Activated CD8-positive, alpha-beta memory T cell treated with anti-CD3 and anti-CD28 coated beads for 24 hours (primary cell): Measurements from ENCODE around the gene SRGN.
"Not testable (repeated sequence)": the region's sequence is repeated elsewhere in the genome, so short reads cannot be mapped to it uniquely, and the experiment has no call there.

Experiments
- DNase-seq: peaks from one replicate; pipeline ENCODE4 v3.0.0-alpha.2; 2020

The SRGN gene, protein sequence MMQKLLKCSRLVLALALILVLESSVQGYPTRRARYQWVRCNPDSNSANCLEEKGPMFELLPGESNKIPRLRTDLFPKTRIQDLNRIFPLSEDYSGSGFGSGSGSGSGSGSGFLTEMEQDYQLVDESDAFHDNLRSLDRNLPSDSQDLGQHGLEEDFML

DNA sequence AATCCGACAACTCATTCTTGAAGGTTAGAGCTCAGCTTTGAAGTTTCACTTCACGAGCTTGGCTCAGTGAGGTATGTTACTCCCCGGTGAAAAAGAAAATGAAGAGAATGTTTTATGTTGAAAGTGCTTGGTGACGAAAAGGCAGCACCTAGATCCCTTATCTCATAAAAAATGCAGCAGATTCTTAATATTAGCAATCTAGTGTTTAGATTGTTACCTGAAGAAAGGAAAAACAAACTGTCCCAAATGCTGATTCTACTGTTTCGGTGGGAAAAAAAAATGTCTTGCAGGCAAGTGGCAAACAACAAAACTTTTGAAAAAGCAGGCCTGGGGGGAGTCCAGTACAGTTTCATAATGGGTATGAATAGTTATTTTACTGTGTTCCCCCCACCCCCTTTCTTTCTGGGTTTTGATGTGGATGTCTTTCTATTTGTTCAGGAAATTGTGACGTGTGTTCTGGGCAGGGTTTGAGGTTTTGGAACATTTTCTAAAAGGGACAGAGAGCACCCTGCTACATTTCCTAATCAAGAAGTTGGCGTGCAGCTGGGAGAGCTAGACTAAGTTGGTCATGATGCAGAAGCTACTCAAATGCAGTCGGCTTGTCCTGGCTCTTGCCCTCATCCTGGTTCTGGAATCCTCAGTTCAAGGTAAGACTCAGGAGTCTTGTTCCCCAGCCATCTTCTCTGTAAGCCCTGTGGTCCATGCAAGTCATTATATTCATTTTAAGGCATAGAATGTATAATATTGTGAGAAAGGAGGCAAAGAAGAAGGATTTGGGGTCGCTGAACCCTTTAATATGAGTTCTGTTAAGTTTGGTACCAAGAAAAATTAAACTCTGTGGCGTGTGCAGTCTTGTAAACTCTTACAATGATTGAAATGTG lies at the start of gene SRGN:
TSS of gene SRGN (plus strand) at position 514 of the 881 bp plus-strand sequence. CDS start at position 569, 55 bp downstream.
- DNase-seq = peak; percentile 83

DNA sequence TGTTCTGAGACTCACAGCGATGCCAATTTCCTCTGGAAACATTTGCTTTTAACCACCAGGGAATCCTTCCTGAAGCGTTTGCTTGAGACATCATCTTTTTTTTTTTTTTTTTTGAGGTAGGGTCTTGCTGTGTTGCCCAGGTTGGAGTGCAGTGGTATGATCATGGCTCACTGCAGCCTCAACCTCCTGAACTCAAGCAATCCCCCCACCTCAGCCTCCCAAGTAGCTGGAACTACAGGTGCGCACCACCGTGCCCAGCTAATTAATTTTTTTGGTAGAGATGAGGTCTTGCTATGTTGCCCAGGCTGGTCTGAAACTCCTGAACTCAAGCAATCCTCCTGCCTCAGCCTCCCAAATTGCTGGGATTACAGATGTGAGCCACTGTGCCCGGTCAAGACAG lies 47.0 kb upstream of the SRGN start:
- not testable (repeated sequence) for DNase-seq

DNA sequence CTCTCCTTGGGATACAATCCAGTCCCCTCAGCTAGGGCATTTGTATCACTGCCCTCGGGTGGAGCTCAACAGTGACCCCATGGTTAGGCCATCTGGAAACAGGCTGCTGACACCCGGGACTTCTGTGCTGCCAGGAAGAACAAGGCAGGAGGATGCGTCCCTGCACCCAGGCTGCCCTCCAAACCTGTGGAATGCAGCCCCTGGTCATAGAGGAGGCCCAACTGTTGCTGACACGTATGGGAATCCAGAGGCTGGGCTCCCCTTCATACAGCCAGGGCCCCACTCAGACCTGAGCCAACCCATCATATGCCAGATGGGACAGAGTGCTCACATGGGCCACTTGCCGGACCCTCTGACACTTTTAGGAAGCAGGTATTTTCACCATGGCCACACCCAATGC lies 45.5 kb upstream of the SRGN start:
- DNase-seq = no peak

DNA sequence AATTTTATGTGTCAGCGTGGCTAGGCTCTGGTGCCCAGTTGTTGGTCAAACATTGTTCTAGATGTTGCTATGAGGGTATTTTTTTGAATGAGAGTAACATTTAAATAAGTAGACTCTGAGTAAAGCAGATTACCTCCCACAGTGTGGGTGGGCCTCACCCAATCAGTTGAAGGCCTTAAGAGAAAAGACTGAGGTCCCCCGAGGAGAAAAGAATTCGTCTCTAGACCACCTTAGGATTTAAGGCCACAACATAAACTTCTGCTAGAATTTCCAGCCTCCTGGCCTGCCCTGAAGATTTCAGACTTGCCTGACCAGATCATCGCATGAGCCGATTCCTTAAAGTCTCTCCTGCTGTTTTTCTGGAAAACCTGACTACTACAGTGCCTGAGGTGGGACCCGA lies 45.1 kb upstream of the SRGN start:
- no peak for DNase-seq

DNA sequence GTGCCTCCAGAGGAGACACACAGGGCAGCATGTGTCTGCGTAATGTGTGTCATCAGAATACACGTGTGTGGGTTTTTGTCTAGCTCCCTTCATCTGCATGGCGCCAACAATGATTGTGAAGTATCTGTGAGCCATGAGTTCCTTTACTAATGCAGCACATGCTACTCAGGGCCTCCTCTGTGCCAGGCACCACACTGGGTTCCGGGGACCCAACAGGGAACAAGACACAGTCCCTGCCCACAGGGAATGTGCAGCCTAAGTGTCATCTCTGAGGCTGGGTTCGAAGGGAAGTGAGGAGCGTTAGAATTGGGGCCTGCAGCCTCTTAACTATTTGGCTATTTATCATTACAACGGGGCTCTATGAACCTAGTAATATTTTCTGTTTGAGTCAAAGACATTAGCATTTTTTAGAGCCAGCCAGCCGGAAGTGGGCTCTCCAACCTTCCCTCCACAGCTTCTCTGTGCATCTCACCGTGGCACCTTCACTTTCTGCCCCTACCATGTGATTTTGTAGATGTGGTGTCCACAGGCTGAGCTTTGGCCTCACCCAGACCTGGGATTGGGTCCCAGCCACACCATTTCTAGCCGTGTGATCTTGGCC lies 43.9 kb upstream of the SRGN start:
- peak; percentile 69 for DNase-seq

DNA sequence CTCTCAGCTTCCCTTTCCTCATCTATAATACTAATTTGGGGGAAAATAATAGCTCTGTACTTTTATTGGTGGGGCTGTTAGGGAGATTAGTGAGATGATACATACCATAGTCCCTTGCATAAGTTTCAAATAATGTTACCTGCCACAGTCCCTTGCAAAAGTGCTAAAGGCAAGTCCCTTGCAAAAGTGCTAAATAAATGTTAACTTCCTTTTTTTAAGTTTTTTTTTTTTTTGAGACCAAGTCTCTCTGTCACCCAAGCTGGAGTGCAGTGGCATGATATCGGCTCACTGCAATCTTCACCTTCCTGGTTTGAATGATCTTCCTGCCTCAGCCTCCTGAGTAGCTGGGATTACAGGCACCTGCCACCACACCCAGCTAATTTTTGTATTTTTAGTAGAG lies 43.4 kb upstream of the SRGN start:
- no peak for DNase-seq

DNA sequence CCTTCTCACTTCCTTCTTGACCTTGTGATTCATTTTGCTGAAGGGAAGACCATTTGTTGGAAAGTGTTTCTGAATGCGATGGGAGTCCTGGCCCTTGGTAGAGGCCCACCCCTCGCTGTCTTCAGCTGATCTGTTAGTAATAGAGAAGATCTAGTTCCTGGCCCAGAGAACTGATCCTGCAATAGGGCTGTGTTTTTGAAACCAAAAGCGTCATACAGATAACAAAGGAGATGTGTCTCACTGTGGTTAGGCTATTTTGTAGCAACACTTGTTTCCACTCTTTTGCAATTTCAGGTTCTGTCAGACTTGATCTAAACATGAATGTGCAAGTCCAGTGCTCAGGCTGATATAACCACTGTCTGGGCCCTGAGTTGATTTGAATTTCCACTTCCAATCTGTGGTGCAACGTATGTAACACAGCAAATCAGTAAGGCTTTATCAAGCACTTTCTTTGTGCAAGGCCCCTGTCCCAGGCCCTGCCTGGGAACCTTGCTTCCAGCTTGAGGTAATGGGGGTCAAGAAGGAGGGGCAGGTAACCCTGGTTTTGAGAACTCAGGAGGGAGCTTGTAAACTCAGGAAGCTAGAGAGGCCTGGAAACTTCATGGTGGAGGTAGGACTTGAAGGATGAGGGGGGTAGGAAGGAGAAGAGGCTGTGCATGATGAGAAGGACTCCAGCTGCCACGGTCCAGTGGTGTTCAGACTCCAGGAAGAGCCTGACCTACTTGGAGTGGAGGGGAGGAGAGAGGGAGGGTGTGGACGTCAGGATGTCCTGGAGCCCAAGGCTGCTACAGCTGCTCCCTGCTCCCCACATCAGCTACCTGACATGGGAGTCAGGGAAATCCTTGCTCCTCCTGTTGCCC lies 42.2 kb upstream of the SRGN start:
- peak; percentile 67 for DNase-seq

DNA sequence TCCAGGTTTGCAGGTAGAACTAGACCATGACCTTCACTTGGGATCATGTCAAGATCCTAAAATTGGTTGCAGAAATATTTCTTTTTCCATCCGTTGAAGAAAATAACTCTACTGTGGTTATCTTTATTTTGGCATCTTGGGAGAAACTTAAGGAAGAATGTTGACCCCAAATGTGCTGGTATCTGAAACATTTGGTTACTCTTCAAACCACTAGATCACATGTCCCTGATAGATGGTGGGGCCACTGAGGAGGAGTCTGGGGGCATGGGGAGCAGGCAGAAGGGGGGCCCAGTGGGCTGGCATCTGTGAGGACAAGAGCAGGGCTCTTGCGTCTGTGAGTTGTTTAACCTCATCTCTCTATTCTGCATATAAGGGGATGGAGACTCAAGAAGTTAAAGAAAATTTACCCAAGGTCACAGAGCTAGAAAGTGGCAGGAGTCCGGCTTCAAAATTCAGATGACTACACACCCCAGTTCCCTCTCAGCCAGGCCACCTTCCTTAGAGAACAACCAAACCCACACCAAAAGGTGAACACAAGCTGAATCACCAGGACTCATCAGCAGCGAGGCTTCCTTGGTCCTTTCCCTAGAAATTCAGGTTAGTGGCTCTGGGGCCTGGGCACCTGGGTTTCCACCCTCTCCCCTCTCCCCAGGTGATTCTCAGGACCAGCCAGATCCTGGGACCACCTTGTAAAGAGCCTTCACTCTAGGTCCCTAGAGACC lies 40.6 kb upstream of the SRGN start:
- no peak for DNase-seq

DNA sequence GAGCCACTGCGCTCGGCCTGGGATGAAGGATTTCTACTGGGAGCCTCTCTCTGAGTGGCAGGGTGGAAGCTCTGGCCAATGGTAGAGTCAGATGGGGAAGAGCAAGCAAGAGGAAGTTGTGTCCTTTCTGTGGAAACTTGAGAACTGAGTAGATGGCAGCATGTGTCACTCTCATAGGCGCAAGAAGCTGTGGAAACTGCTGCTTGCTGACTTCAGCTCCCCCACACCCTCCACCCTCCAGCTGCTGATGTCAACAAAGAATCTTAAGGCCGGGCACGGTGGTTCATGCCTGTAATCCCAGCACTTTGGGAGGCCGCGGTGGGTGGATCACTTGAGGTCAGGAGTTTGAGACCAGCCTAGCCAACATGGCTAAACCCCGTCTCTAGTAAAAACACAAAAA lies 39.8 kb upstream of the SRGN start:
- no peak for DNase-seq

DNA sequence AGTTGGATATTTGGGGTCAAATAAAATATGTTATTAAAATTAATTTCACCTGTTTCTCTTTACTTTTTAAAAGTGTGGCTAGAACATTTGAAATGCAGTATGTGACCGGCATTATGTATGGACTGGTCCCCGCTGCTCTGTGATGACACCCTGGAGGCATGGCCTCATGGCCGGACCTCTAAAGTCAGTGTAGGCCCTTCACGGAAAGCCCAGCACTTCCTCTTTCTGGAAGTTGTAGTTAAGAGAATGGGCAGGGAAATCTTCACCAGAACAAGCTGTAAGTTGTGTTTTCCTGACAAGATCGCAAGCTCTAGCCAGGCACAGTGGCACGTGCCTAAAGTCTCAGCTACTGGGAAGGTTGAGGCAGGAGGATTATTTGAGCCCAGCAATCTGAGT lies 38.3 kb upstream of the SRGN start:
- no peak for DNase-seq

DNA sequence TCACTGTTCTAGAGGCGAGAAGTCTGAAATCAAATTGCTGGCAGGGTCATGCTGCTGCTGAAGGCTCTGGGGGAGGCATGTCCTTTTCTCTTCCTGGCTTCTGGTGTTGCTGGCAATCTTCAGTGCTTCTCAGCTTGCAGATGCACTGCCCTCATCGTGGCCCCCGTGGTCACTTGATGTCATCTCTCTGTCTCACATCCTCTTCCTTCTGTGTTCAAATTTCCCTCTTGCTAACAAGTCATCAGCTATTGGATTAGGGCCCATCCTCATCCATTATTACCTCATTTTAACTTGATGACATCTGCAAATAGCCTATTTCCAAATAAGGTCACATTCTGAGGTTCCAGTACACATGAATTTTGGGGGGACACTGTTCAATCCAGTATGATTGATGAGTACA lies 36.6 kb upstream of the SRGN start:
- no peak for DNase-seq

DNA sequence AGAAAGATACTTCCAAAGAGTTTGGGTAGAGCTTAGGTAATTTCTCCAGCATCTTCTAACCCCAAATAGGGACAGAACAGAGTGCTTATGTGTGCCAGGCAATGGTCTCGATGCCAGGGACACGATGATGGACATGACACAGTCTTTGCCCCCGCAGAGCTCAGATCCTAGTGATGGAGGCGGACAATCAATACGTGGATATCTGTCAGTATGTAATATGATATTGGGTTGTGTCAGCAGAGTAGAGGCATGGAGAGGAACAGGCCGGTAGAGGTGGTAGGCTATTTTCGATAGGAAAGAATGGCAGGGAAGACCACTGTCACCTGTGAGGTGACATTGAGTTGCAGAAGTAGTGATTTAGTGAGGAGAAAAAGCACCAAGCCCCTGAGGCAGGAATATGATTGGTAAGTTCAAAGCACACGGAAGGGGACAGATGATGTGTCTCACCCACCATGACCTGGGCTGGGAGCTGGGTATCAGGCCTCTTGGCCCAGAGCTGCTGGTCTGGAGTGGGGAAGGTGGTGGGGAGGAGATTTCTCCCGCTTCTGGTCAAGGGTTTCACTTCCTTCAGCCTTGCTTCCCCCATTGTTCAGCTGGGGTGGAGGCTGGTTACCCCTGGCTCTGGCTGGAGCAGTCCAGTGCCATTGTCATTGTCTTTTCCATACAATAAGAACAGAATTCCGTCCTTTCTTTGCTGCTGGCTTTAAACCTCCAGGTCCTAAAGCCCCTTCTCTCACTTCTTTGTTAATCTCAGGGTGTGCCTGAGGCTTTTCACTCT lies 36.0 kb upstream of the SRGN start:
- DNase-seq = no peak

DNA sequence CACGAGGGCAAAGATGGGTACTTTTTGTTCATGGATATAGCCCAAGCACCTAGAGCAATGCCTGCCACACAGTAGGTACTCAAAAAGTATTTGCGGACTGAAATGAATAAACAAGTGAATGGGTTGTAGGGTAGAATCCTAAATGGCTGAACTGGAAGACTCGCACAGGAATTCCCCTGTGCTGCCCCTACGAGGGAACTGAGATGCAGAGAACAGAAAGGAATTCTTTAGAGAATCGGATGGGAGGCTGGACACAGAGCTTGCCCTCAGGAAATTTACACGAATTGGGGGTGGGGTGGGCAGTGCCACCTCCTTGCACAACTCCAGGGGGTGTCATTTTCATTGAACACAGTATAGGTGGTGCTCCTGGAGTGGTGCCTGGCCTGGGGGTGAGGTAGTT lies 35.2 kb upstream of the SRGN start:
- no peak for DNase-seq

DNA sequence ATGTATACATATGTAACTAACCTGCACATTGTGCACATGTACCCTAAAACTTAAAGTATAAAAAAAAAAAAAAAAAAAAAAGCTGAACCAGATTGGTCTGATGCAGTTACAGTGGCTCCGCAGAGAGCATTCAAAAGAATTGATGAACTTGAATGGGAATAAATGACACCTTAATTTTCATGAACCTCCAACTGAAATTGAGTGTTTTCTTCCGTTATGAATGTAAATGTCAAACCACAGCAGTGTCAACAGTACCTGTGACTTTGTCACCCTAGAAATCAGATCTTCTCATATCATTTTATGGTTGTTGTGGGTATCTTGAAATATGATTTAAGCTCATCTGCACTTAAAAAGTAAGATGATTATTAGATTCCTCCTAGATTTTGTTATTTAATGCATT lies 32.7 kb upstream of the SRGN start:
- no peak for DNase-seq

DNA sequence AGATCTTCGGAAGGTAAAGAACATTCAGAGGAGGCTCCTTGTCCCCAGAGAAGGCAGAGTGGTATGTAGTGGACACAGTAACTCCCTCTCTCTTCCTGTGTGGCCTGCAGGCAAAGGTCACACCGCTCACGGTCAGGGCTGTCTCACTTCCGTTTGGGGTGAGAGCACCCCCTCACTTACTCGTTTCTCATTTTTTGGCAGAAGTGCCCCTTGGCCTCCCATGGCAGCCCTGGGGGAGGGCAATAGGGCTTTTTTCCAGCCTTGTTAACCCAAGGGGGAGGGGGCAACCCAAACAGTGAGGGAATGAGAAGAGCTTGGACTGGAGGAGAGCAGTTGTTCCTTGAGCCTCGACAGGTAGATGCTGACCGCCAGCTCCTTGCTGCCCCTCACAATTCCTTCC lies 31.8 kb upstream of the SRGN start:
- DNase-seq = no peak

DNA sequence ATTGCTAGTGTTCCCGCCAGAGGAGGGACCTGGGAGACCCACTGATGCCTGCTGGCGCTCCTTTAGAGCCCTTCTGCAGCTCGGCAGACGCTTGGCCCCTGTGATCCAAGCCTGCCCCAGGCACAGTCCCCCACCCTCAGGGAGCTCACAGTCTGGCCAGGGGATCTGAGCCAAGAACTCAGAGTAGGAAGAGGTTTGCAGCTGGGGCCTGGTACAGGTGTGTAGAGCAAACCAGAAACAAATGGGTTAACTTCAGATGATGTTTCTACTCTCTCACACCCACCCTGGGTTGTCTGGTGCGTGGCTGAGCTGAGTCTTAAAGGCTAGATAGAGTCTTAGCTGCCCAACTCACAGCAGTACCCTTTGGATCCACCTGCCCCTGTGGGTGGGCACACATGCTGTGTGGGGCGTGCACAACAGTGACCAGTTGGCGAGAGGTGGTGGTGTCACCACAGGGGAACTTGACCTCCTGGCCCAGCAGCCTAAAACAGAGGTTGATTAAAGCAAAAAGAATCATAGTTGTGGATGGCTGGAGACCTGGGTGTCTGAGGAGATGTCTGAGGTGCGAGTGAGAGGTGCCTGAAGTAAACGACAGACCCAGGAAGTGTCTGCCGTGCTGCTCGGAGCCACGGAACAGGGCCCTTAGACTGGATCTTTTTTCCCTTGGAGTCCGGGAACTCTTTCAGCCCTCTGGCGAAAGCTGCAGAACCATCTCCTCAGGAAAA lies 31.2 kb upstream of the SRGN start:
- no peak for DNase-seq

DNA sequence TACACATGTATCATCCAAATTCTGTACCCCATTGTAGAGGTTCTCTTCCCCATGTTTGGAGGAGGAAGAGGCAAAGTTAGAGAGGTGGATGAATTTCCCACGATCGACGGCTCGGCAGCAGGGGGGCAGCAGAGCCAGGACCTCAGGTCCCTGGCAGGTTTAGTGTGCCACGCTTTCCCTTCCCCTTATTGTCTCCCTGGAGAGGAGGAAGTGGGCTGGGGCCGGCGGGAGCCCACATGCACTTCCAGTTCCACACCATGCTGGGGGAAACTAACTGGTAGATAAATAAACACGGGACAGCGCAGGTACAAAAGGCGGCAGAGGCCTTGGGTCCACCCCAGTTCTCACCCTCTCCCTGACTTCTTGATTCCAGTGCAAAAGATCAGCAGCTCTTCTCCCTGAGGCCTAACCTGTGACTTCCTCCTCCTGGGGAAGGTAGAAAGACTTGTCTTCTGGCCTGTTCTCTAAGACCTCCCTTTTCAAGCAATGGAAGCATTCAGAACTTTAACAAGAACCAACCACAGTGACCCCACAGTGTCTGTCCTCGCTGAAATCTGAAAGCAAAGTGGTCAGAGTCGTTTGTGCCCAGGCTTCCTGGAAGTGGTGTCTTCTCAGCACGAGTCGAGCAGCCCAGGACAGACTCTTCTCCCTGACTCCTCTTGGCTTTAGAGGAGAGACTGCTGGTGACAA lies 30.5 kb upstream of the SRGN start:
- DNase-seq = peak; percentile 66

DNA sequence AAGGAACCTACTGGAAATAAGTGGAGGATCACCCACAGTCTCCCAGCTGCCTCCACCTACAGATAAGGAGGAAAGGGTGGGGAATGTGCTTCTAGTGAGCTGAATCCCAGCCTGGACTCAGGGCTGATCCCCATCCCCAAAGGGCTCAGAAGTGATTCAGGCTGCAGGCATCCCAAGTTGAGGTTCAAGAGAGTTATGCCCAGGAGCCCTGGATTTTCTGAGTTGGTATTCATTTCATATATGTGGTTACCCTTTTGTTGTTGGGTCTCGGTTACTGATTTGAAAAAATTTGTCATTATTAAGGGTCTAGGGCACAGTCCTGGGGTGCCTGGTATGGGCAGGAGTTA lies 30.0 kb upstream of the SRGN start:
- no peak for DNase-seq

DNA sequence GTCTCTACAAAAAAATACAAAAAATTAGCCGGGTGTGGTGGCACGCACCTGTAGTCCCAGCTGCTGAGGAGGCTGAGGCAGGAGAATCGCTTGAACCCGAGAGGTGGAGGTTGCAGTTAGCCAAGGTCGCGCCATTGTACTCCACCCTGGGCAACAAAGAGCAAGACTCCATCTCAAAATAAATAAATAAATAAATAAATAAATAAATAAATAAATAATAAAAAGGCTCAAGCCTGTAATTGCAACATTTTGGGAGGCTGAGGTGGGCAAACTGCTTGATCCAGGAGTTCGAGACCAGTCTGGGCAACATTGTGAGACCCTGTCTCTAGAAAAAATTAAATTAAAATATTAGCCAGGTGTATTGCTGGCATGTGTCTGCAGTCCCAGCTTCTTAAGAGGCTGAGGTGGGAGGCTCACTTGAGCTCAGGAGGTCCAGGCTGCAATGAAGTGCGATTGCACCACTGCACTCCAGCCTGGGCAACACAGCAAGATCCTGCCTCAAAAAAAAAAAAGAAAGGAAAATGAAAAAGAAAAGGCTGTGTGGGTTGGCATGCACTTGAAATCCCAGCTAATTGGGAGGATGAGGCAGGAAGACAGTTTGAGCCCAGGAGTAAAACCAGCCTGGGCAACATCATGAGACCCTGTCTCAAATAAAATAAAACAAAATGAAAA lies 27.6 kb upstream of the SRGN start:
- DNase-seq = no peak
